HG03460 (cell line): ENCODE measurements around the gene PTPRM.

ENCODE experiments used
- ATAC-seq: cut with Tn5 transposase; IDR thresholded peaks from one replicate; pipeline ENCODE4 v1.9.1; 2021; ENCODE audit not compliant: unreplicated experiment

The PTPRM gene

GRCh38 chr18:7598167-7599047, 31.3 kb downstream of the PTPRM start:
- no peak for ATAC-seq

DNA sequence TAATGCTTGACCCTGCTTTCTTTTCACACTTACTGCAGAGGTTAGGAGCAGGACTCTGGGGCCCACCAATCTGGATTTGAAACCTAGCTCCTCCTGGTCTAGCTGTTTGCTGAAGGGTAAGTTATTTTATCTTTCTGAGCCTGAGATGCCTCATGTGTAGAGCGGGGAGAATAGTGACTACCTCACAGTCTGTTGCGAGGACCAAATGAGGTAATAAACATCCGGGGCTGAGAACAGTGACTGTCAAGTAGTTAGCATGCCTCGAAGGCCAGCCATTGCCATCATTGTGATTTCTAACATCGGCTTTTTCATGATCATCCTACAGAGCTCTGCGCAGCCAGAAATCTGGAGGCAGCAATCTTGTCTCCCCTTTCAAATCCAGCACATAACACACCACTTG, 32.9 kb downstream of the PTPRM start:
- no peak for ATAC-seq

DNA sequence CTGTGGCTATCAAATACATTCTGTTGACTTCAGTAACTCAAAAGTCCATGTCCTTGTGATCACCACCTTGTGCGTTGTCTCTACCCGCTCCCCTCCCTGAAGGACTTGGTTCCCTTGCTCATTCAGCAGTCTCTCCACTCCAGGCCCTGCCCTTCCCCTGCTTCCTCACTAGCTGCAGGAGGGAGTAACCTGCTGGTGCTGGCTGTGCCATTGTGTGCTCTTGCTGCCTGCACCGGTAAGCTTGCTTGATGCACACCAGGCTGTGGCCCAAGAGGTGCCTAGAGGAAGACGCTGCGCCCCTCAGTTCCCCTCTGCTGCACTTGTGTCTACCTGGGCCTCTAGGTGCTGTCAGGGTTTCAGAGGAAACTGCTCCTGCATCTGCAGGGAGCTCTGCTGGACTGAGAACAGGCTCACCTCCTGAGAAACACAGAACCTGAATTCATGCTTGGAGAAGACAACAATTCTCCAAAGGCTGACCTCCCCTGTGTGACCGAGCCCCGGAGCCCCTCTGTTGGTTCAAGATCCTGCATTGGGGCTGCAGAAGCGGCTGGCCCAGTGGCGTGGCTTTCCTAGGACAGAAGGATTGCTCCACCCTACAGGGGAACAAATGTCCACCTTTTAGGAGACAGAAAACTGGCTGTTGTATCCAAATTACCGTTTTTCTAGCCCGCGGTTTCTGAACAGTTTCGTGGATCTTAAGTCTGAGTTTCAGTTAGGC, 33.6 kb downstream of the PTPRM start:
- ATAC-seq = no peak

- no peak for ATAC-seq
Observed at GRCh38 chr18:7601246-7601615, 34.1 kb downstream of the PTPRM start.

DNA sequence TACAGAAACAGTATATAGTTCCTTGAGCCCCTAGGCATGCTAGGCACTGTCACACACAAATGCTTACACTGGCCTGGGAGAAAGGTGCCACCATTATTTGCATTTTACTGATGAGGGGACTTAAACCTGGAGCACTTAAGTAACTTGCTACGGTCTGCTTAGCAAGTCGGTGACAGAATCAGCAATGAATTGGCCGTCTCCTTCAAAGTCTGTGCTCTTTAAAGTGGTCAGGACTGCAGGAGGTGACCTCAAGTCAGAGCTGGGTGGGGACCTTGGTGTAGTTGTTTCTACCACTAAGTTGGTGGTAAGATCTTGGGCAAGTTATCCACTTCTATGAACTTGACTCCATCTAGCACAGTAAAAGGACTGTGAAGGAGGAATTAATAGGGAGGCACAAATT, 34.8 kb downstream of the PTPRM start:
- no peak for ATAC-seq

GRCh38 chr18:7603259-7604000, 36.3 kb downstream of the PTPRM start:
- no peak for ATAC-seq

- no peak for ATAC-seq
Observed at GRCh38 chr18:7604361-7604760, 37.2 kb downstream of the PTPRM start.

DNA sequence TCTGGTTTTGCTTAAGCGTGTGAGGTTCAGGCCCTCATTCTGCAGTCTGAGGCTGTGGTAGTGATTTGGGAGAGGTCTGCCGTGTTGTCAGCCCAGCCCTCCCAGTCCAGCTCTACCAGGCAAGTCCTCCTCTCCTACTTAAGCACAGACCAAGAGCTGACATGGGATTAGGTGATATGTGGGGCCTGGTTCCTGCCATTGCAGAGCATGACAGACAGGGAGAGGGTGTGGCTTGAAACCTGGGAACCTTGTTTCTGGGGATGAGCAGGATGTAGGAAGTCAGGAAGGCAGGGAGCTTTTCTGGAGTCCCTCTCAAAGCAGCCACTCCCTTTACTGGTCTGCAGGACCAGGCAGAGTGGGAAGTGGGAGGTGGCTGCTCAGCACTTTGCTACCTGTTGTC, 38.6 kb downstream of the PTPRM start:
- no peak for ATAC-seq

DNA sequence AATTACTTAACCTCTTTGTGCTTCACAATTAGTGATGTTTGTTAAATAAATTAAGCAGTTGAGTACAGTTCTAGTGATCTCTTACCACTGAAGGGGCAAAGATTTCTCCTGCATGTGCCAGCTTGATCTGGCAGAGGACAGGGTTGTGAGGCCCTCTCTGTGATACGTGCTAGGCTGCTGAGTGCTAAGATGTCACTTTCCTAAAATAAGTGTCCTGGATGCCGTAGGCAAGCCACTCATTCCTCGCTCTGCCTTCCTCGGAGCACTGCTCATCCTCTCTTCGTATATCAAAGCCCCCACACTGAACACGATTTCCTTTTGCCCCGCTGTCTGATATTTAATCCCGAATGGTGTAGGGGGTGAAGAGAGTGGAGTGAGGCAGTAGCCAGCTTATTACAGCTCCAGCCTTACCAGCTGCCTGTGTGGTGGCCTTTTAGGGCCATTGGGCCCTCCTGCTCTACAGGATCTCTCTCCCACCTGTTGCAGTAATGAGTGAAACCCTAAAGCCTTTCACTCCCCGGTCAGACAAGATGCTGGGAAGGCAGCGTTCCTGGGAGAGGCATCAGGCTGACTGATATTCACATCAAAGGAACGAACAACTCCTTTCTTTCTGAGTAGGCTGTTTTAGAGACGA, 40.5 kb downstream of the PTPRM start:
- no peak for ATAC-seq

DNA sequence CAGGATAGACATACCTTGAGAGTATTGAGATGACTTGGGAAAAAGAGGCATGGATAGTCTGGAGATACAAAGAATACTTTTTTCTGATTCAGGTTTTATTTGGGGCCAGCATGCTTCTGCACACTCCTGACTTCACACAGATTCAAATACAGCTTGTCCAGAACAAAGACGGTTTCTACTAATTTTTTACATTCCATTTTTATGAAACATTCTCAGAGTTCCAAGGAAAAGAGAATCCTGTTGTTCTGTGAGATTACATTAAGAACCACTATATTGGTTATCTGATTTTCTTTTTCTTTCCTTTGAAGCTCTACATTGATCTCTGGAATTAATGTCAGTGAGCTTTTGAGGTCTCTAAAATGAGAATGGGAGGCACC, 41.0 kb downstream of the PTPRM start:
- no peak for ATAC-seq

DNA sequence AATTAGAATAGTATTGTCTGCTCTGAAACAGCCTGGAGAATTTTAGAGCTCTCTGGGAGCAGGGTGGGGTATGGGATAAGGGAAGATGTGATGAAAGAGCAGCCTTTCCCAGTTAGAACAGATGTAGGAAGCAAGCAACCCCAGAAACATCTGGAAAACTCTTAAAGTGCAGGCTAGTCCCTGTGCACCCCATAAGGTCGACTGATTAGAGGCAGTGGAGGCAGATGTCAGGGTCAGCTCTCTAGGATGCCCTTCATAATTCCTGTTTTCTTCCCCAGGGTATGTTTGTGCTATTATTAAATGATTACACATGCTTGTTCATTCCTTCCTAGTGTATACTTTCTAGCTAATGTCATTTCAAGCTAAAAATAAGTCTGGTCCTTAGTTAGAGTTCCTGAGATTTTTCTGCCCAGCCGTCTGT, 41.7 kb downstream of the PTPRM start:
- ATAC-seq = no peak

DNA sequence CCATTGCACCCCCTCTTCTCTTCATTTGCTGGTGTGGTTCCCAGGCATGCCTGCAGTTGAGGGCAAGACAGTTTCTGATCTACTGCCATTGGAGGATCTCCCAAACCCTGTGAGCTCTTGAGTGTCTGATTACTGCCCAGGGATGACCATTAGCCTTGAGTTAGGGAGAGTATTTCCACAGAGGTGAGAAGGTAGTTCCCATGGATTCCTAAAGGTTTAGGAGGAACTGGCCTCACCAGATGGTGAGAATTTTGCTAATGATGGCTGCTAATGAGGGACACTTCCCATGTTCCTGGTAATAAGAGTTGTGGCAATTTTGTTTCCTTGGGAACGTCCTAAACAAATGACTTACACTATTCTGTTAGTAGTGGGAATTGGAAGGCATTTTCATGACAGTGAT, 42.5 kb downstream of the PTPRM start:
- ATAC-seq = no peak

GRCh38 chr18:7614042-7614441, 46.9 kb downstream of the PTPRM start:
- ATAC-seq = no peak

GRCh38 chr18:7615840-7616239, 48.7 kb downstream of the PTPRM start:
- ATAC-seq = no peak

GRCh38 chr18:7616661-7617060, 49.5 kb downstream of the PTPRM start:
- ATAC-seq = no peak

GRCh38 chr18:7617738-7618422, 50.8 kb downstream of the PTPRM start:
- ATAC-seq = no peak

GRCh38 chr18:7618891-7619442, 51.9 kb downstream of the PTPRM start:
- no peak for ATAC-seq

GRCh38 chr18:7619676-7620075, 52.6 kb downstream of the PTPRM start:
- no peak for ATAC-seq

- no peak for ATAC-seq
Observed at GRCh38 chr18:7622721-7623120, 55.6 kb downstream of the PTPRM start.

- ATAC-seq = no peak
Observed at GRCh38 chr18:7623681-7624080, 56.6 kb downstream of the PTPRM start.
